Astrocyte of the cerebellum (primary cell): ENCODE data around the gene BMP8B.

ENCODE experiments used
- DNase-seq: peaks from one replicate; pipeline ENCODE4 v3.0.0-alpha.2; 2011; ENCODE audit warnings: low read depth
- H3K4me3 ChIP-seq: 2 replicates; pipeline ENCODE4 v1.5.1; 2011; ENCODE audit warnings: mild to moderate bottlenecking, low read depth, low read length, moderate library complexity
- in situ Hi-C: cut with HindIII; loops from 2 replicates; pipeline ENCODE4 v1.10.0; 2017; ENCODE audit warnings: low sequenced_read_pairs
- TF ChIP-seq, protein P1 (sequence below): IDR thresholded peaks from 2 replicates; pipeline ENCODE4 v1.5.1; 2012; ENCODE audit warnings: low read length, low read depth, moderate library complexity, mild to moderate bottlenecking; ENCODE audit errors: missing control alignments

The BMP8B gene

DNA sequence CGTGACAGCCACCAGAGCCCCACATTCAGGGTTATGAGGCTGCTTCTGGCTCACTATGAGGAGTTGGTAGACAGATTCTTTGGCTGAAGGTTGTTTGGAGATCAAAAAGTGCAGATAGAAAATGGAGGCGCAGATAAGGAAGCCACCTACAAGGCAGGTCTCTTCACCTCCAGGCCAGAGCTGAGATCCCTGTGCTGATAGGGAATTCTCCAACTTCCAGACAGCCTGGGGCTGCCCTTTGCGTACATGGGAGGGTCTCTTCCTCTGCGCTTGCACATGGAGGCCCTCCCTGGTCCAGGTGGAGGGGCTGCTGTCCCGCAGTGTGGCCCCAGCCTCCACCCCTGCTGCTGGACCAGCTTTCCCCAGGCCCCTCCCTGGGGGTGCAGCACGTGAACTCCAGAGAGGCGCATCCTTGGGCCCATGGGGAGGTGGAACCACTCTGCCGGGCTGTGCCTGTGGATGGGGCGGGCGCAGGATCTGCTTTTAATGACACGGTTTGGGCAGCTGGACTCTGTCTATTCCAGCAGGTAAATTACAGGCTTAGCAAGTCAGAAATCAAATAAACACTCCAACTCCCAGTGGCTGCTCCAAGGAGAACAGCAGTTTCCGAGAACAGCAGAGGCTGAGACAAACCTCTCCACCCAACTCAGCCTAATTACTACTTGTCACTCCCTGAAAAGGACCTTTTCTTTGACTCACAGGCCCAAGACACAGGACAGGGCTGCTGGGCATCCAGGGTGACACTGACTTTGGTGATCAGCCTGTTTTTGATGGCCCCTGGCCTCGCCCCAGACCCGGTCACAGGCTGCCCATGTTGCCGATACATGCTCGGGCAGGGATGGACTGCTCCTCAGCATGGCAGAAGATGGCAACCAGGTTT lies 29.9 kb downstream of the BMP8B start:
- in situ Hi-C loops: no loop called here
- TF ChIP-seq, protein P1, sequence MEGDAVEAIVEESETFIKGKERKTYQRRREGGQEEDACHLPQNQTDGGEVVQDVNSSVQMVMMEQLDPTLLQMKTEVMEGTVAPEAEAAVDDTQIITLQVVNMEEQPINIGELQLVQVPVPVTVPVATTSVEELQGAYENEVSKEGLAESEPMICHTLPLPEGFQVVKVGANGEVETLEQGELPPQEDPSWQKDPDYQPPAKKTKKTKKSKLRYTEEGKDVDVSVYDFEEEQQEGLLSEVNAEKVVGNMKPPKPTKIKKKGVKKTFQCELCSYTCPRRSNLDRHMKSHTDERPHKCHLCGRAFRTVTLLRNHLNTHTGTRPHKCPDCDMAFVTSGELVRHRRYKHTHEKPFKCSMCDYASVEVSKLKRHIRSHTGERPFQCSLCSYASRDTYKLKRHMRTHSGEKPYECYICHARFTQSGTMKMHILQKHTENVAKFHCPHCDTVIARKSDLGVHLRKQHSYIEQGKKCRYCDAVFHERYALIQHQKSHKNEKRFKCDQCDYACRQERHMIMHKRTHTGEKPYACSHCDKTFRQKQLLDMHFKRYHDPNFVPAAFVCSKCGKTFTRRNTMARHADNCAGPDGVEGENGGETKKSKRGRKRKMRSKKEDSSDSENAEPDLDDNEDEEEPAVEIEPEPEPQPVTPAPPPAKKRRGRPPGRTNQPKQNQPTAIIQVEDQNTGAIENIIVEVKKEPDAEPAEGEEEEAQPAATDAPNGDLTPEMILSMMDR: no peak
- H3K4me3 ChIP-seq: no peak overlapping the region
- no peak for DNase-seq

GRCh38 chr1:39757501-39757900 lies 31.2 kb downstream of the BMP8B start:
- no peak overlapping the region for H3K4me3 ChIP-seq
- in situ Hi-C loops: no loop called here
- no peak for DNase-seq
- TF ChIP-seq, protein P1: no peak

DNA sequence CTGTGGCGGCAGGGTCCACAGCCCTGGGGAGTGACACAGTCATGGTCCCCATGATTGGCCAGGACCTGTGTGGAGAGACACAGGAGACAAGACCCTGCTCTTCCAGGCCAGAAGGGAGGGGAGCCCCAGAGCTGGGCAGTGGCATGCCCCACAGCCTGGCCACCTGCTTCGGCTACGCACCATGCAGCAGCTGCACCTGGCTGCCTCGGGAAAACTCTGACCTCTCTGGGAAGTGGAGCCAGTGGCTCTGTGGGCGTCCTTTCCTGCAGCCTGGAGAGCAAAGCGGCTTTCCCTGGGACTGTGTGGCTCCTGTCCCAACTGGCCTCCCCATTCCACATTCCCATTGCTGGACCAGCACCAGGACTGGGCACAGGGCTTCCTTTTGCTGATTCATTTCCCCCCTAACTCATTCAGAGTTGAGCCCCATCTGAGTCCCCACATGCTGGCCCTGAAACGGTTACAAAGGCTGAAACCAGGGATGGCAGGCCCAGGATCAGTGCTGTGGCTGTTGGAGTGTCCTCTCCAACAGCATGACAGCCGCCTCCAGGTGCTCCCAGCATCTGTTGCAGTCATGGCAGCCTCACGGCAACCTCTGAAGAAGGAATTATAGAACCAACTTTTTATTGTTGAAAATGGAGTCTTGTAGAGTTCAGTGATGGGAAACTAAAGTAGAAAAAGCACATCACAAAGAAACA lies 32.6 kb downstream of the BMP8B start:
- DNase-seq: no peak
- in situ Hi-C loops: no loop called here
- H3K4me3 ChIP-seq: no peak overlapping the region
- TF ChIP-seq, protein P1: no peak

GRCh38 chr1:39754906-39755504 lies 33.7 kb downstream of the BMP8B start:
- no peak overlapping the region for H3K4me3 ChIP-seq
- in situ Hi-C loops: no loop called here
- TF ChIP-seq, protein P1: no peak
- no peak for DNase-seq

DNA sequence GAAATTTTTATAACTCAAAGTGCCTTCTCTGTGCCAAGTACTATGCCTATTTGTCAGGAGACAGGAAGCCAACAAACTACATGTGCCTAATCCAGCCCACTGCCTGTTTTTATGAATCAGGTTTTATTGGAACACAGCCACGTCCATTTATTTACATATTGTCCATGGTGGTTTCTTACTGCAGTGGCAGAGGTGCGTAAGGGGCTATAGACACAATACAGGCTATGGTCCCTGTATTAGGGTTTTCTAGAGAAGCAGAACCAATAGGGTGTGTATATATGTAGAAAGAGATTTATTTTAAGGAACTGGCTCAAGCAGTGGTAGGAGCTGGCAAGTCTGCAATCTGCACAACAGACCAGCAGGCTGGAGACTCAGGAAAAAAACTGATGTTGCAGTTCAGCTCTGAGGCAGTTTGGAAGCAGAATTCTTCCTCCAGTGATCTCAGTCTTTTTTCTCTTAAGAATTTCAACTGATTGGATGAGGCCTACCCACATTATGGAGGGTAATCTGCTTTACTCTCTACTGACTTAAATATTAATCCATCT lies 34.6 kb downstream of the BMP8B start:
- TF ChIP-seq, protein P1: no peak
- DNase-seq: peak; percentile 13
- H3K4me3 ChIP-seq: no peak overlapping the region
- in situ Hi-C loops: no loop called here
